Spleen (tissue), 7 donors: ENCODE data around the gene EFHD2.

Experiments used
- POLR2A ChIP-seq, 3 donors: fragments of 450-650 bp; IDR thresholded peaks; one replicate each; pipeline ENCODE4 v1.5.1; 2017; ENCODE audit warnings: antibody characterized with exemption in 3 of 3, mild to moderate bottlenecking in 1 of 3
- POLR2AphosphoS5 ChIP-seq, 3 donors: sonication (generic); formaldehyde crosslinking; IDR thresholded peaks; one replicate each; pipeline ENCODE4 v1.5.1; 2017; ENCODE audit warnings: antibody characterized with exemption in 3 of 3
- TF ChIP-seq, protein P1 (sequence below), 11 experiments: fragments of 200-600 bp in 7 of 11; fragments of 450-650 bp in 4 of 11; sonication (generic) in 4 of 11; IDR thresholded peaks in 8 of 11; conservative IDR thresholded peaks in 3 of 11; 1 replicate in 7 of 11; 2 replicates in 4 of 11; pipeline versions ENCODE4 v1.4.0 to v1.8.0; 2016 to 2021; ENCODE audit warnings: antibody characterized with exemption in 11 of 11, inconsistent platforms in 4 of 11, mild to moderate bottlenecking in 1 of 11
- donor health status: DM: no; HTN: no; CAD: no; lungs with moderate emphysema.
- donor health status: DM: no; HTN: no; CAD: no.
- donor health status: DM: no; HTN: no; CAD: no.

DNA sequence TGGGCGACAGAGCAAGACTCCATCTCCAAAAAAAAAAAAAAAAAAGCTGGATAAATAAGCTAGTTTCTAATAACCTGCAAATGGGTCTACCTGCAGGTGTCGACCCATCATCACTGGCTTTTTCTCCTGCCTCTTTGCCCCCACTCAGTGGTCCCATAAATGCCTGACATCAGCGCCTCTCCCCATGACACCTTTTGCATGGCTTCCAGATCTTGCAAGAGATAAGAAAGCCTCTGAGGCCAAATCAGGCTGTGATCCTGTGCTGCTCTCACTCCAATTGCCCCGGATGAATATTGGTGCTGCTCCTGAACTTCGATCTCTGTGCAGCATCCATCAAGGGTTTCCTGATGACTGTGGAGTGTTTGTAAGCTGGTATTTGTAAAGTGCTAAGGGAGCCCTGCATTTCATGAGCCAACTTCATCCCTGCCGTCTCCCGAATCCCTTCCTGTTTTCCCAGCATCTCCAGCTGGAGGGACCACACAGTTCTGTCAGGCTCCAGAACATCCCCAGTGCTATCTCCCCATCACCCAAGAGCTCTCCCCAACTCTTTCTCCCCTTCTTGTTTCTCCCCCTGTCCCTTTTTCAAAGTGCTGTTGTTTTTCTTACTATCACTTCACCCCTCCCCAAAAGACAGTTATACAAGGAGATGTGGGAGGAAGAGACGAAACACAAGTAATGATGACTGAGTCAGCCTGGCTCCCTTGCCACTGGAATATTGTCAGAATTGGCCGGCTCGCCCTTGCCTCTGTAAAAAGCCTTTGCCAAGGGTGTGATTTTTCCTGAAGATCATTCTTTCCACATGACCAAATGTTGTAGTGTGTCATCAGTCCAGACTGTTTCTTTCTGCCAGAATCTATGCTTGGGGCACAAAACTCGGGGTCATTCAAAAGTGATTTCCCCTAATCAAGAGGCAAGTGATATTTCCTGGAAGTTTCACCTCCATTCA lies 2.8 kb upstream of the EFHD2 start:
- TF ChIP-seq, protein P1, sequence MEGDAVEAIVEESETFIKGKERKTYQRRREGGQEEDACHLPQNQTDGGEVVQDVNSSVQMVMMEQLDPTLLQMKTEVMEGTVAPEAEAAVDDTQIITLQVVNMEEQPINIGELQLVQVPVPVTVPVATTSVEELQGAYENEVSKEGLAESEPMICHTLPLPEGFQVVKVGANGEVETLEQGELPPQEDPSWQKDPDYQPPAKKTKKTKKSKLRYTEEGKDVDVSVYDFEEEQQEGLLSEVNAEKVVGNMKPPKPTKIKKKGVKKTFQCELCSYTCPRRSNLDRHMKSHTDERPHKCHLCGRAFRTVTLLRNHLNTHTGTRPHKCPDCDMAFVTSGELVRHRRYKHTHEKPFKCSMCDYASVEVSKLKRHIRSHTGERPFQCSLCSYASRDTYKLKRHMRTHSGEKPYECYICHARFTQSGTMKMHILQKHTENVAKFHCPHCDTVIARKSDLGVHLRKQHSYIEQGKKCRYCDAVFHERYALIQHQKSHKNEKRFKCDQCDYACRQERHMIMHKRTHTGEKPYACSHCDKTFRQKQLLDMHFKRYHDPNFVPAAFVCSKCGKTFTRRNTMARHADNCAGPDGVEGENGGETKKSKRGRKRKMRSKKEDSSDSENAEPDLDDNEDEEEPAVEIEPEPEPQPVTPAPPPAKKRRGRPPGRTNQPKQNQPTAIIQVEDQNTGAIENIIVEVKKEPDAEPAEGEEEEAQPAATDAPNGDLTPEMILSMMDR (IDR thresholded peaks at IDR 0.05 in 8 of 11, conservative IDR thresholded peaks at IDR 0.05 in 3 of 11): no peak
- TF ChIP-seq POLR2A (IDR thresholded peaks at IDR 0.05): no peak
- TF ChIP-seq POLR2AphosphoS5 (IDR thresholded peaks at IDR 0.05): no peak
